Thoracic aorta (tissue), 2 donors: Measurements from ENCODE around the gene PPME1. TPM values are rescaled to one million over a fixed set of nuclear protein-coding genes. Genes with fewer than 3 reads are reported as not detected.
A peak's percentile ranks its signal among the peaks of the same experiment; 100 is the strongest.

ENCODE experiments used
- ATAC-seq: fragments of 150-250 bp; one replicate; pipeline ENCODE4 v1.8.0; 2017; ENCODE audit warnings: low read depth; ENCODE audit not compliant: insufficient number of reproducible peaks, low FRiP score
- DNase-seq: peaks from one replicate; pipeline ENCODE4 v3.0.0-alpha.2; 2020; ENCODE audit warnings: low spot score
- H3K27ac ChIP-seq, 2 donors: fragments of 200-600 bp; sonication (generic); 1 replicate in 1 of 2; 2 replicates in 1 of 2; pipeline ENCODE4 v1.5.1; 2016; ENCODE audit warnings: mild to moderate bottlenecking in 2 of 2, moderate library complexity in 2 of 2
- H3K27me3 ChIP-seq: fragments of 200-600 bp; sonication (generic); replicated peaks from 2 replicates; pipeline ENCODE4 v1.6.0; 2016; ENCODE audit warnings: mild to moderate bottlenecking; ENCODE audit not compliant: insufficient read depth
- H3K36me3 ChIP-seq: fragments of 200-600 bp; sonication (generic); one replicate; pipeline ENCODE4 v1.5.1; 2016
- H3K4me1 ChIP-seq, 2 donors: fragments of 200-600 bp; sonication (generic); 1 replicate in 1 of 2; 2 replicates in 1 of 2; pipeline versions ENCODE4 v1.5.1 to v1.6.0; 2016; ENCODE audit warnings: low read depth in 2 of 2, mild to moderate bottlenecking in 1 of 2; ENCODE audit not compliant: control insufficient read depth in 1 of 2
- H3K4me3 ChIP-seq: fragments of 200-600 bp; sonication (generic); 2 replicates; pipeline ENCODE4 v1.5.1; 2016; ENCODE audit warnings: mild to moderate bottlenecking
- H3K9me3 ChIP-seq: fragments of 200-600 bp; sonication (generic); 2 replicates; pipeline ENCODE4 v1.5.1; 2016
- total RNA-seq, 2 donors: library from RNA; depleted of rRNA; stranded (reverse); fragments of >200 nt; gene quantifications; one replicate each; pipeline versions ENCODE4 v1.1.0 to v1.2.3, GENCODE V29; 2016
- TF ChIP-seq, protein P1 (sequence below): fragments of 200-600 bp; sonication (generic); IDR thresholded peaks from one replicate; pipeline ENCODE4 v1.5.1; 2019; ENCODE audit warnings: antibody characterized with exemption

Gene PPME1
- total RNA-seq, 2 donors from 2014 or later: 31.2 to 37.4 TPM

DNA sequence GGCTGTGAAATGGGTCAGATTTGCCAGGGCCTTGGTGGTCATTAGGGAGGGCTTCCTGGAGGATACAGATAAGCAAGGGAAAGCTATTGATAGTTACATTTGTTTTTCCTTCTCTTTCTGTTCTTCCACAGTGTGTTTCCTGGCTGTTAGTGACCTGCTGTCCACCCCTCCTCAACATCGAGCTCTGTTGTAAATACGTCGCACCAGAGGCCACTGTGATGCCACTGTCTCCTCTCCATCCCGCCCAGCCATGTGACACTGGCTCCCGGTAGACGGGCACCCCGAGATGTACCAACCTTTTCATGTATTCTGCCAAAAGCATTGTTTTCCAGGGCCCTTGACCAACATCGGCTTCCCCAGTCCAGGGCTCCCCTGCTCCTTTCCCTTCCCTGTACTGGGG, 82.3 kb downstream of the PPME1 start:
- no peak for DNase-seq
- ATAC-seq: no peak
- TF ChIP-seq, protein P1, sequence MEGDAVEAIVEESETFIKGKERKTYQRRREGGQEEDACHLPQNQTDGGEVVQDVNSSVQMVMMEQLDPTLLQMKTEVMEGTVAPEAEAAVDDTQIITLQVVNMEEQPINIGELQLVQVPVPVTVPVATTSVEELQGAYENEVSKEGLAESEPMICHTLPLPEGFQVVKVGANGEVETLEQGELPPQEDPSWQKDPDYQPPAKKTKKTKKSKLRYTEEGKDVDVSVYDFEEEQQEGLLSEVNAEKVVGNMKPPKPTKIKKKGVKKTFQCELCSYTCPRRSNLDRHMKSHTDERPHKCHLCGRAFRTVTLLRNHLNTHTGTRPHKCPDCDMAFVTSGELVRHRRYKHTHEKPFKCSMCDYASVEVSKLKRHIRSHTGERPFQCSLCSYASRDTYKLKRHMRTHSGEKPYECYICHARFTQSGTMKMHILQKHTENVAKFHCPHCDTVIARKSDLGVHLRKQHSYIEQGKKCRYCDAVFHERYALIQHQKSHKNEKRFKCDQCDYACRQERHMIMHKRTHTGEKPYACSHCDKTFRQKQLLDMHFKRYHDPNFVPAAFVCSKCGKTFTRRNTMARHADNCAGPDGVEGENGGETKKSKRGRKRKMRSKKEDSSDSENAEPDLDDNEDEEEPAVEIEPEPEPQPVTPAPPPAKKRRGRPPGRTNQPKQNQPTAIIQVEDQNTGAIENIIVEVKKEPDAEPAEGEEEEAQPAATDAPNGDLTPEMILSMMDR: no peak
- Histone ChIP-seq H3K36me3 (peaks cover 33% of the 10 kb centered on the region), H3K27ac (no peak overlapping the region), H3K27me3 (no peaks in the 10 kb centered on the region), H3K4me3 (no peak overlapping the region), H3K4me1 (peaks cover 4 to 13% of the 10 kb centered on the region in 2 donors), H3K9me3 (no peaks in the 10 kb centered on the region)

DNA sequence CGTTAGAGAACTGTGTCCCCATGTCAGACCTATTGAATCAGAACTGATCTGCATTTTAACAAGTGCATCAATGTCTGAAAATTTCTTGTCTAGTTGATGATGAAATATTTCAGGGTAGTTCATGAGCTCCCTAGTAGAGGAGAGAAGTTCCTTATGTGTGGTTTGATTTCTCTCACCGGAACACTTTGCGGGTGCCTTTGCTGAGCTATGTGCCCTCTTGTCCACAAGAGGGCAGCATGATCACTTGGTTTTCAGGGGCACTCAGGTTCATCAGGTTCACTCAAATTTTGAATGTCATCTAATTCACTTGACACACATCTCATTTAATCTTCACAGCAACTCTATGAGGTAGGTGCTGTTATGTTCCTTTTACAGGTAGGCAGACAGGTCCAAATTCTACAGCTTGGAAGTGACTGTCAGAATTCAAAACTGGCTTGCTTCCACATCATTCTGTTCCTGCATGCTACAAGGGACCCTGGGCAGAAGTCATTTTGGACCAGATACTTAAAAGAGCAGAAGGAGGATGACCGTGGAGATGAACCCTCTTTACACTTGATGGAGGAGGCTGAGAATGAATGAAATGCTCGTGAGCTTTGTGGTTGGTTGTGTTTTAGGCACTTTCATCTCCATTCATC, 84.8 kb downstream of the PPME1 start:
- DNase-seq (no peak), ATAC-seq (peak; percentile 62)
- TF ChIP-seq, protein P1: peak; percentile 91

DNA sequence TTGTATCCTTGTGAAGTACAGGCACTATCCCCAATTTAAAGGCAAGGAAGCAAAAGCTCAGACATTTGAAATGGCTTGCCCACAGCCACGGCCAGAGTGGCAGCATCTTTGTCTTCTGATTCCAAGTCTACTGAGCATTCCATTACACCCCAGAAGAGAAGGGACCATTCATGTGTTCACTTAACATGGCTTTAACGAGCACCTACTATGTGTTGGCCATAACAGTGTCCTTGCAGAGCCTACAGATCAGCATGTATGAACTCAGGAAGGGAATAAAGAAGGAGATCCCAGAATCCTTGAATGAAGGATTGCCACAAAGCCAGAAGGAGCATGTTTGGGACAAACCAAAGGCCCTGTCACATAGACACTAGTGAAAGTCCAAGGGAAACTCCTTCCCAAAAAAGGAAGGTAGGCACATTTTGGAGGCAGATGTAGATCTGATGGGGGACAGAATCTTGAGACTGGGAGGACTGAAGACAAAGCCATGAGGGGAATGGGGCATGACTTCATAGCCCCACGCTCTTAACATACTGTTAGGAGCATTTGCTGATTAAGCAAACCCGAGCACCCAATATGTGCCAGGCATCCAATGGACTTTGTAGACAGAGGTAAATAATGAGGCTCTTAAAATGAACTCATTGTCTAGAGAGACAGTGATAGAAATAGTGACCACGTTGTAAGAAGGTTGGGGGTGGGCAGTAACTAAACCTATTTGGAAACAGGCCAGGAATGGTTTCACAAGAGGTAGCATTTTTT, 85.5 kb downstream of the PPME1 start:
- DNase-seq: no peak
- H3K4me1 ChIP-seq: peaks cover 6 to 15% of the 10 kb centered on the region in 2 donors
- H3K4me3 ChIP-seq: no peak overlapping the region
- no peaks in the 10 kb centered on the region for H3K27me3 ChIP-seq
- peaks cover 13% of the 10 kb centered on the region for H3K36me3 ChIP-seq
- ATAC-seq: no peak
- TF ChIP-seq, protein P1: no peak
- H3K27ac ChIP-seq: no peak overlapping the region
- H3K9me3 ChIP-seq: no peaks in the 10 kb centered on the region

More for the DNA sequence above, 84.8 kb downstream of the PPME1 start:
- H3K36me3 ChIP-seq: peaks cover 18% of the 10 kb centered on the region
- H3K4me1 ChIP-seq: peaks cover 6 to 15% of the 10 kb centered on the region in 2 donors
- no peaks in the 10 kb centered on the region for H3K9me3 ChIP-seq
- H3K27me3 ChIP-seq: no peaks in the 10 kb centered on the region
- H3K4me3 ChIP-seq: no peak overlapping the region
- H3K27ac ChIP-seq: no peak overlapping the region

DNA sequence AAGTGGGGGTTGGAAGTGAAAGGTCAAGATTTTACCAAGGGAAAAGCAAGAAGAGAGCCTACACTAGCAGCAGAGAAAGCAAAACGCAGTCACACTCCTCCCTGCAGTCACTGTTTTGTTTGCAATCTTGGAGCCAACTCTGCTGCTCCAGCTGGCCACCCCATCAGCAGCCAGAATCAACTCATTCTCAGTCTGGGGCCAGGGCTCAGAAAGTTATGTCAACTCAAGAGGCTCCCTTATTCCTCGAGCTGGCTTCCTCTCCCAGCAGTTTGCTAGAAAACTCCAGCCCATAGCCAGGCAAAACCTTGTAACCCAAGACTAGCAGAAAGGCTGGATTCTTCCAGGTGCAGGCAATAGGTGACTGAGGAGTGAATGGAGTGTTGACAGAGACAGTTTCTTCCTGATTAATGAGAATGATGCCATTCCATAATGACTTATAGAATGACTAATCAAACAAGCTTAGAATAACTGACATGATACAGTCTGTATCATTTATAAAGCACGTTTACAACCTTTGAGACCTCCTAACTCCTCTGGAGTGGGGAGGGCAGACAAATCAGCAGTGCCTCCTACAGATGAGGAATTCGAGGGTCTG, 87.0 kb downstream of the PPME1 start:
- peaks cover 6 to 15% of the 10 kb centered on the region in 2 donors for H3K4me1 ChIP-seq
- H3K4me3 ChIP-seq: no peak overlapping the region
- no peaks in the 10 kb centered on the region for H3K27me3 ChIP-seq
- no peak overlapping the region for H3K27ac ChIP-seq
- H3K36me3 ChIP-seq: peaks cover 9% of the 10 kb centered on the region
- ATAC-seq (no peak), DNase-seq (peak; percentile 23)
- no peaks in the 10 kb centered on the region for H3K9me3 ChIP-seq
- TF ChIP-seq, protein P1: no peak

DNA sequence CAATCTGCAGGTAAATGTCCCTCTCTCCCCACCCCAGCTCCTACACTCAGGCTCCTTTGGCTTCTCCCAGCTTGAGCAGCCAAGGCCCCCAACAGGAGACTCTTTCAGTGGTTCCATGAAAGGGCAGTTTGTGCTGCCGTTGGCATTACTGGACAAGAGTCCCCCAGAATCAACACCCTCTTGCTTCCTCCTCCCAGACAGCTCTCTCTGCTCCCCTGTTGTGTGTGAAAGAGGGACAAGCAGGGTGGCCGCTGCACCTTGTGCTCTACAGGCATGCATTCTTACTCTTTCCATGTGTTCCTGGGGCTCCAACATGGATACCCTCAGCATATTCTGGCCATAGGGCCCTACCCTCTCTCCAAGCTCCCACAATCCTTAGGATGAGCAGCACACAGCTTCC, 91.6 kb downstream of the PPME1 start:
- no peak overlapping the region for H3K4me3 ChIP-seq

More for the DNA sequence above, 91.6 kb downstream of the PPME1 start:
- H3K36me3 ChIP-seq: no peaks in the 10 kb centered on the region
- no peaks in the 10 kb centered on the region for H3K9me3 ChIP-seq
- no peaks in the 10 kb centered on the region for H3K27me3 ChIP-seq
- TF ChIP-seq, protein P1: no peak
- DNase-seq (no peak), ATAC-seq (no peak)
- H3K27ac ChIP-seq: no peak overlapping the region
- H3K4me1 ChIP-seq: peaks cover 6 to 9% of the 10 kb centered on the region in 2 donors
